Activated CD8-positive, alpha-beta T cell treated with anti-CD3 and anti-CD28 coated beads for 36 hours (primary cell): ENCODE results near the gene ATP2B2. TPM values are rescaled to one million over a fixed set of nuclear protein-coding genes. Genes with fewer than 3 reads are reported as not detected.

Experiments used
- ATAC-seq: fragments of 200-7000 bp; cut with Tn5 transposase; one replicate; pipeline ENCODE4 v1.10.0; 2021; ENCODE audit warnings: mild to moderate bottlenecking, moderate library complexity
- CTCF ChIA-PET: fragments of 350-600 bp; sonication (Branson Sonifier 250); formaldehyde crosslinking; loops from one replicate; lab custom pipeline; 2021; ENCODE audit warnings: antibody characterized with exemption; lab: Charles Lee
- POLR2A ChIA-PET: fragments of 350-600 bp; sonication (Branson Sonifier 250); formaldehyde crosslinking; loops from one replicate; lab custom pipeline; 2021; ENCODE audit warnings: antibody characterized with exemption; lab: Charles Lee
- DNase-seq: peaks from one replicate; pipeline ENCODE4 v3.0.0-alpha.2; 2020
- H3K27ac Mint-ChIP-seq: one replicate; pipeline ENCODE4 v1.8.0; 2021; ENCODE audit warnings: mild to moderate bottlenecking, mixed read lengths
- H3K27me3 Mint-ChIP-seq: one replicate; pipeline ENCODE4 v1.8.0; 2021; ENCODE audit warnings: mixed read lengths
- H3K36me3 Mint-ChIP-seq: one replicate; pipeline ENCODE4 v1.8.0; 2021; ENCODE audit warnings: low read depth, mixed read lengths
- H3K4me1 Mint-ChIP-seq: one replicate; pipeline ENCODE4 v1.8.0; 2021; ENCODE audit warnings: low read depth, mixed read lengths
- H3K4me3 Mint-ChIP-seq: one replicate; pipeline ENCODE4 v1.8.0; 2021; ENCODE audit warnings: mild to moderate bottlenecking, moderate library complexity, mixed read lengths
- H3K9me3 Mint-ChIP-seq: one replicate; pipeline ENCODE4 v1.8.0; 2021; ENCODE audit warnings: mixed read lengths
- CTCF ChIP-seq: fragments of 200-600 bp; IDR thresholded peaks from one replicate; pipeline ENCODE4 v1.8.0; 2022; ENCODE audit warnings: antibody characterized with exemption, mild to moderate bottlenecking
- intact Hi-C: fragments of 100-400 bp; cut with micrococcal nuclease; formaldehyde crosslinking; loops from one replicate; pipeline ENCODE4 v1.10.0; 2022
- total RNA-seq, 2 experiments: library from RNA; stranded (reverse); gene quantifications; one replicate each; pipeline ENCODE4 v1.2.3, GENCODE V29; 2021

The ATP2B2 gene
- total RNA-seq, 2 experiments from 2014 or later, result not detected

DNA sequence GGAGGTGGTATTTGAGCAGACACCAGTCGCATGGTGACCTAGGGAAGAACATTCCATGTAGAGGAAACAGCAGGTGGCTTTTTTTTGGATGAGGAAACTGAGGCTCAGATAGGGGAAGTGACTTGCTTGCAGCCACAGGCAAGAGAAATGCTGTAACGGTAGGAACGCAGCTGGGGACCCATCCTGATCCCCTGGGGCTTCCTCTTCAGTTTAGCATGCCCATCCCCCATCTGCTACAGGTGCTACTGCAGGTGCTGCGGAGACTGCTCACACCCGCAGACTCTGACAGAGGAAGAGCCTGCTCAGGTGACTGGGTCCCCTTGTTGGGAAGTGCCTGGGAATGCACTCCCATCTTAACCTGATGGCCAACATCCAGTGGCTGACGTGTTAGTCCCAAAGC, 129.0 kb downstream of the ATP2B2 start:
- Mint-ChIP-seq H3K27me3 (peaks cover 2% of the 10 kb centered on the region), H3K27ac (no peak overlapping the region), H3K9me3 (no peaks in the 10 kb centered on the region), H3K4me1 (no peaks in the 10 kb centered on the region), H3K36me3 (no peaks in the 10 kb centered on the region), H3K4me3 (no peak overlapping the region)
- DNase-seq (no peak), ATAC-seq (no peak)
- CTCF ChIA-PET, result no interaction called here
- intact Hi-C loops, result no loop called here
- no peak for TF ChIP-seq CTCF
- POLR2A ChIA-PET, result no interaction called here

- Mint-ChIP-seq H3K4me1 (peaks cover 2% of the 10 kb centered on the region), H3K27me3 (peaks cover 8% of the 10 kb centered on the region), H3K4me3 (no peak overlapping the region), H3K36me3 (no peaks in the 10 kb centered on the region), H3K27ac (no peak overlapping the region), H3K9me3 (peaks cover 3% of the 10 kb centered on the region)
- ATAC-seq, result no peak
- POLR2A ChIA-PET, result no interaction called here
- CTCF ChIA-PET, result no interaction called here
- DNase-seq, result no peak
- intact Hi-C loops, result no loop called here
- no peak for TF ChIP-seq CTCF
Observed at GRCh38 chr3:10375296-10376053, 129.9 kb downstream of the ATP2B2 start.

GRCh38 chr3:10374311-10374710, 131.1 kb downstream of the ATP2B2 start:
- intact Hi-C loops, result no loop called here
- peaks cover 3% of the 10 kb centered on the region for H3K9me3 Mint-ChIP-seq
- no peak overlapping the region for H3K4me3 Mint-ChIP-seq
- ATAC-seq (no peak), DNase-seq (no peak)
- POLR2A ChIA-PET, result no interaction called here
- H3K27ac Mint-ChIP-seq, result no peak overlapping the region
- H3K4me1 Mint-ChIP-seq, result peaks cover 3% of the 10 kb centered on the region
- CTCF ChIA-PET, result no interaction called here
- peaks cover 10% of the 10 kb centered on the region for H3K27me3 Mint-ChIP-seq
- no peaks in the 10 kb centered on the region for H3K36me3 Mint-ChIP-seq
- no peak for TF ChIP-seq CTCF

- DNase-seq (no peak), ATAC-seq (no peak)
- Mint-ChIP-seq H3K27ac (no peak overlapping the region), H3K36me3 (no peaks in the 10 kb centered on the region), H3K4me1 (peaks cover 3% of the 10 kb centered on the region), H3K9me3 (peaks cover 3% of the 10 kb centered on the region), H3K4me3 (no peak overlapping the region), H3K27me3 (peaks cover 11% of the 10 kb centered on the region)
- intact Hi-C loops, result no loop called here
- no peak for TF ChIP-seq CTCF
- POLR2A ChIA-PET, result no interaction called here
- CTCF ChIA-PET, result interaction anchor here (1.5 kb wide), 1 partner anchor 30 kb away, joined by 3 read pairs; no protein-coding TSS in a partner anchor
Observed at GRCh38 chr3:10373686-10374261, 131.6 kb downstream of the ATP2B2 start.

- CTCF ChIA-PET, result no interaction called here
- H3K27ac Mint-ChIP-seq, result no peak overlapping the region
- no peak for TF ChIP-seq CTCF
- no peak overlapping the region for H3K4me3 Mint-ChIP-seq
- DNase-seq (no peak), ATAC-seq (no peak)
- peaks cover 17% of the 10 kb centered on the region for H3K27me3 Mint-ChIP-seq
- intact Hi-C loops, result no loop called here
- peaks cover 3% of the 10 kb centered on the region for H3K9me3 Mint-ChIP-seq
- H3K36me3 Mint-ChIP-seq, result no peaks in the 10 kb centered on the region
- peaks cover 10% of the 10 kb centered on the region for H3K4me1 Mint-ChIP-seq
- POLR2A ChIA-PET, result no interaction called here
Observed at GRCh38 chr3:10371789-10372188, 133.6 kb downstream of the ATP2B2 start.
